Activated CD4-positive, alpha-beta T cell treated with anti-CD3 and anti-CD28 coated beads, Interleukin-2, amount 50 U/mL, for 16 hours (primary cell): Measurements from ENCODE around the gene NANOG.
"Not testable (repeated sequence)": the region's sequence is repeated elsewhere in the genome, so short reads cannot be mapped to it uniquely, and the experiment has no call there.

Experiments used
- DNase-seq: peaks from one replicate; pipeline ENCODE4 v3.0.0-alpha.2; 2020

NANOG gene

DNA sequence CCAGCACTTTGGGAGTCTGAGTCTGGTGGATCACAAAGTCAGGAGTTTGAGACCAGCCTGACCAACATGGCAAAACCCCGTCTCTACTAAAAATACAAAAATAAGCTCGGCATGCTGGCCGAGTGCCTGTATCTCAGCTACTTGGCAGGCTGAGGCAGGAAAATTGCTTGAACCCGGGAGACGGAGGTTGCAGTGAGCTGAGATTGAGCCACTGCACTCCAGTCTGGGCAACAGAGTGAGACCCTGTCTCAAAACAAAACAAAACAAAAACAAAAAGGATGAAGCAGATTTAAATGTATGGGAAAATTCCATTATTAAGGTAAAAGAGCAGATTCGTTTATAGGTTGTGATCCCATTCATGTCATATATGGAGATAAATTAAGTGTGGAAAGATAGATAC, 17.1 kb downstream of the NANOG start:
- DNase-seq: not testable (repeated sequence)

DNA sequence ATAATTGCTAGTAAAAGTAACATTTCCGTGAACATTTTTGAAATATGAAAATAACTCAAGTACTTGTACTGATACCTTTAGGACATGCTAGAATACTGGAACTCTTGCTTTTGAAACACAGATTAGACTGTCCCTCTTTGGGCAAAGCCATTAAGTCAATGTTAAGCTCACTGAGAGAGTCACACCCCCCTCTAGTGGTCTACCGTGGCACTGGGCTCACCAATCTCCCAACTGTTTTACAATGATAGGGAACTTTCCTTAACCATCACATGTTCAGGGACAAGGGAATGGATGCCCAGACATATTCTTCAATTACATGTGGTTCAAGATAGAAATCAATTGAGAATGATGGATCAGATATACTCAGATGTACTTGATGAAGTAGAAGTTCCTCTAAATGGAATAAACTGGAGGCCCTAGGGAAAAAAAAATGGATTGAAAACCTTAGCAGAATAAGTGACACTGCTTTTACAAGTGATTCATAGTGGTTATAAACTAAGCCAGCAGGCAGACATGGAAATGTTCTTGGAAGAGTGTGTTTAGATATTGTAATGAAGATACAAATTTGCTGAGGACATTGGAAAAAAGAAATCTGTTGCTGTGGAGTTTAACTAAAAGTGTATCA, 17.8 kb downstream of the NANOG start:
- DNase-seq: peak; percentile 54

DNA sequence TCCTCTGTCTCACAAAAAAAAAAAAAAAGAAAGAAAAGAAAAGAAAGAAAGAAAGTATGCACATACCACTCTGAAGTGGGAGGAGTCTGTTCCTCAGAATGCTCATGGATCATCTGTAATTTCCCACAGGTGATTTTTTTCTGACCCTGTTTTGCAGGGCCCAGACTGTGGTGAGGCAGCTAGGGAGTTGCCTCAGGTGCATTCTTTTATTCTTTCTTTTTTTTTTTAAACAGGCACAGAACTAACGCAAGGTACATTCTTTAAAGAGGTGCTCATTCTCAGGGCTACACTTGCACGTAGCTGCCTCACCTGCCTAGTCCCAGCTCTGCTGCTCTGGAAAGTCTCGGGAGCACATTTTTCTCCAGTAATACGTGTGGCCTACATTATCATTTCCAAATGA, 36.6 kb downstream of the NANOG start:
- not testable (repeated sequence) for DNase-seq

DNA sequence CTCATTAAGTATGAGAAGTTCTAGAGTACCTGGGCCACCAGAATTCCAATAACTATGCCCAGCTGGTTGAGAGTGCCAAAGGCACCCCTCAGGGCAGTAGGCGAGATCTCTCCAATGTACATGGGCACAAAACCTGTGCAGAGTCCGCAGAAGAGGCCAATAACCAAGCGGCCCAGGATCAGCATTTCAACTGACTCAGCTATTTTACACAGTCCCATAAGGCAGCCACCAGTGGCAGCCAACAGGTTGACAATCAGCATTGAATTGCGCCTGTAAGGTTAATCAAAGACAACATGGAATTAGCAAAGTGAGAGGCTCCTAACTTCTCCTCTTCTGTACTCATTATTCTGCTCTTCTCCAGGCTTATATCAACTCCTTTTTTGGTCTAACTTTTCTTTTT, 40.5 kb downstream of the NANOG start:
- not testable (repeated sequence) for DNase-seq

DNA sequence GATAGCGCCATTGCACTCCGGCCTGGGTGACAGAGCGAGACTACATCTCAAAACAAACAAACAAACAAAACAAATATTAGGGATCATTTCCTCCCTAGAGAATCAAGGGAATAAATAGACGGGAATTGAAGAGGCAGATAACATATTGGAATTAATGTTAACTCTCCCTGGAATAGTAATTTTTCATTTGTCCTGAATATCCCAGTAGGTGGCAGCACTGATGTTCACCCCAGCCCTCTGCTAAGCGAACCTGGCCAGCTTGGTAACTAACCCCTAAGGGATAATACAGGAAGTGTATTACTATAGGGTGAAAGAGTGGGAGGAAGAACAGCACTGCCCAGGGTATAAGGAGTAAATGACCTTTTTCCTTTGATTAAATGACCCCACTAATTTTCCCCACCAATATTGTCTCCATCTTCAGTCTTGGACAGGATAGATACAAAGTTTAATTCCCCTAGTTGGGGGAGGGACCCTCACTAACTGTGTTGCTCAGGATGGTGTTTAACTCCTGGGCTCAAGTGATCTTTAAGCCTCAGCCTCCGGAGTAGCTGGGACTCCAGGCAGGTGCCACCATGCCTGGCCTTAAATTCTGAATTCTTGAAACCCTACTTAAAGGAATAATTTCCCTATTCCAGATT, 43.0 kb downstream of the NANOG start:
- peak; percentile 41 for DNase-seq

DNA sequence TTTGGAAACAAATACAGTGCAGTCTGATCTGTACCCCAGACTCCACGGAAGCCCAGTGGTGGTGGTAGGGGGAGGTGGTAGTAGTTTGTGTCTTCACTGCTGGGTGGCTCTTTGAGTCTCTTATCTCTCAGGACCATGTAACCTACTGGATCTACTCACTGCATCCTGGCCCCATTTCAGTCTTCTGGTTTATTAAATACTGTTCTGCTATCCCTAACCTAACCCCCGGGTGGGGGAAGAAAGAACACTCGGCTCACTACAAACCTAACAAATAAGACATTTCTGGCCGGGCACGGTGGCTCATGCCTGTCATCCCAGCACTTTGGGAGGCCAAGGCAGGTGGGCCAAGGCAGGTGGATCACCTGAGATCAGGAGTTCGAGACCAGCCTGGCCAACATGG, 44.0 kb downstream of the NANOG start:
- not testable (repeated sequence) for DNase-seq

DNA sequence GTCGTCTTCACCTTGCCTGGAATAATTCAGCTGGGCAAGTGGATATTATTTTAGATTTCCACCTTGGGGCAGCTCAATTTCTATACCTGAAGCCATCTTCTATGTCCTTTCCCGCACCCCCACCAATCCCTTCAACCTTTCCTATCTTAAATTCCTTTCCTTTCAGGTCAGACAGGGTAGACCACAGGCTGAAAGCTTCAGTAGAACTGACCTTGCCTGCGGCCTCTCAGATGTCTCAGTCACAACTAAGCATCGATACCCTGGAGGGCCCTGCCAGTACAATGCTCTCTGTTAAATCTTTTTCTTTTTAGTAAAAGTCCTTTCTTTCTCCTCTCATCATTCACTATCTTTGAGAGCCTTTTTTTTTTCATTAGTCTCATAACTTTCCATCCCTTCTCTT, 44.6 kb downstream of the NANOG start:
- DNase-seq: no peak

DNA sequence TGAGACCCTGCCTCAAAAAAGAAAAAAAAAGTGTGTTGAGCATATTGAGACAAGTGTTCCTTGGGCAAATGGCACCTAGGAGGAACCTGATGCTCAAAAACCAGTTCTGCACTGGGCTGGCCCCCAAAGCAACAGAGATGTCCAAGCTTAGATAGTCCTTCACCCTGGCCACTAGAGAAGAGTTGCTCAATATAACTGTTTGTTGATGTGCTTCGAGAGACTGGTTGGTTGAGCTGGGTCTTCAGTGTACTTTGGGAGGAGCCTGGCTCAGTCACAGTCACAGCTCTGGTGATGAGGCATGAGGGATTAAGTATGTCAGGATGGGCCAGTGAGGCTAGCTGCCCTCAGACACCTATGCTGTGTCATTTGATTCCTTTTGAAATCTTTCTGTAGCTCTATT, 45.5 kb downstream of the NANOG start:
- DNase-seq: no peak

DNA sequence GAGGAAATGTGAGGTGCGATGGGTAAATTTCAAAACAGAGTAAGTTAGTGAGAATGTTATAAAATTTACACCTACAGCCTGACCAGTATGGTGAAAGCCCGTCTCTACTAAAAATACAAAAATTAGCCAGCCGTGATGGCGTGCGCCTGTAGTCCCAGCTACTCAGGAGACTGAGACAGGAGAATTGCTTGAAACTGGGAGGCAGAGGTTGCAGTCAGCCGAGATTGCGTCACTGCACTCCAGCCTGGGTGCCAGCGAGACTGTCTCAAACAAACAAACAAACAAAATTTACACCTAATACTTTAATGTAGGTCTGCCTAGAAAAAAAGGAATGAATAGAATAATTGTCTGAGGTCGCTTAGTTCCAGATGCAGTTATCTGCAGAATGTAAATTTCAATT, 45.9 kb downstream of the NANOG start:
- no peak for DNase-seq

DNA sequence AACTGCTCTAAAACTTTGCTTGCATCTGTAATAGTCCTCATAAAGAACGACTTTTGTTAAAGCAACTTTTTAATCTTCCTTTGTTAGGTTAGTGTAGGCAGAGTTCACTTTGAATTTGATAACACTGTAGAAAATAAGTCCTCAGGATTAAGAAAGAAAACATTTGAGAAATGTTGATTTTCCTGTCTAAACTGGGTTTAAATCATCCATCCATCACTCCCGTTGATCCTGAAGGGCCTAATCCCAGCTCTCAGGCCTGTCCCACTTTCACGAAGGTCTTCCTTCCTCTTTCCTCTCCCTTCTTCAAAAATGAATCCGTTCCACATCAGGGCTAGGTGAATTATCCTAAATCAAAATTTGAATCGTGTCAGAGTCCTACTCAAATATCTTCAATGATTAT, 46.6 kb downstream of the NANOG start:
- DNase-seq: no peak

DNA sequence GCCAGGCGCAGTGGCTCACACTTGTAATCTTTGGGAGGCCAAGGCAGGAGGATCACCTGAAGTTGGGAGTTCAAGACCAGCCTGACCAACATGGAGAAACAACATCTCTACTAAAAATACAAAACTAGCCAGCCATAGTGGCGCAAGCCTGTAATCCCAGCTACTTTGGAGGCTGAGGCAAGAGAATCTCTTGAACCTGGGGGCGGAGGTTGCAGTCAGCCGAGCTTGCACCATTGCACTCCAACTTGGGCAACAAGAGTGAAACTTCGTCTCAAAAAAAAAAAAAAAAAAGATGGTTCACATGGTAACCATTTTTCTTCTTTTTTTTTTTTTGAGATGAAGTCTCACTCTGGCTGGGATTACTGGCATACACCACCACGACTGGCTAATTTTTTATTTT, 48.2 kb downstream of the NANOG start:
- no peak for DNase-seq

DNA sequence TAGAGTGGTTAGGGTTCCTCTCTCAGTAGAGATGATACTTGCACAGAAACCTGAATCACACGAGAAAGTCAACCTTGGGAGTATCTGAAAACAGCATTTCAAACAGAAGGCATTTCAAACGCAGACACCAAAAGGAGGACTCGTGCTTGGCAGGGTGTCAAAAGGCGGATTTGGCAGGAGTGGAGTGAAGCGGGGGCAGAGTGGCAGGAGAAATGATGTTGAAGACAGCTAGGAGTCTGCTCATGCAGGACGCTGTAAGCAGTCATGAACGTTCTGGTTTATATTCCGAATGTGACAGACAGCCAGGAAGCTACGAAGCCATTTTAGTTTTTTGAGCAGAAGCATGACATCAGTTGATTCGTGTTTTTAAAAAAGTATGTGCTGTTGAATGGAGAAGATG, 50.0 kb downstream of the NANOG start:
- not testable (repeated sequence) for DNase-seq

DNA sequence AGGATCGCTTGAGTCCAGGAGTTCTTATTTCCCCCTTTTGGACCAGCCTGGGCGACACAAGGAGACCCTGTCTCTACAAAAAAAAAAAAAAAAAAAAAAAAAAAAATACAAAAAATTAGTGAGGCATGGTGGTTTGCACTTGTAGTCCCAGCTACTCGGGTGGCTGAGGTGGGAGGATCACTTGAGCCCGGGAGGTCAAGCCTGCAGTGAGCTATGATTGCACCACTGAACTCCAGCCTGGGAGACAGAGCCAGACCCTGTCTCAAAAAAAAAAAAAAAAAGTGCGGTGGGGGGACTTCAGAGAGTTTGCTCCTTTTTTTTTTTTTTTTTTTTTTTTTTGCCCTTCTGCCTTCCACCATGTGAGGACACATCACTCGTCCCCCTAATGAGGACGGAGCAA, 50.6 kb downstream of the NANOG start:
- DNase-seq: not testable (repeated sequence)

DNA sequence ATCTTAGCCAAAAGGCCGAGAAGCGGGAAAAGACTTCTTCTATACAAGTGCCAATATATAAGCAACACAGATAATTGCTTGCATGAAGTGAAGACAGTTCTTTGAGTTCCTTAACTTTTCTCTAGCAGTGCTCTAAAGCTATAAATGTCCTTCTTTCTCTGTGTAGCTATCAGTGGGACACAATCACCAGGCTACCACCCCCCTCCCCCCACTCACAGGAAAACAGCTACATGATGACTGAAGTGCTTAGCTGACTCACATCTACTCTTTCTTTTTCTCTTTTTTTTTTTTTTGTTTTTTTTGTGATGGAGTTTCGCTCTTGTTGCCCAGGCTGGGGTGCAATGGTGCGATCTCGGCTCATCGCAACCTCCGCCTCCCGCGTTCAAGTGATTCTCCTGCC, 53.2 kb downstream of the NANOG start:
- DNase-seq: not testable (repeated sequence)

DNA sequence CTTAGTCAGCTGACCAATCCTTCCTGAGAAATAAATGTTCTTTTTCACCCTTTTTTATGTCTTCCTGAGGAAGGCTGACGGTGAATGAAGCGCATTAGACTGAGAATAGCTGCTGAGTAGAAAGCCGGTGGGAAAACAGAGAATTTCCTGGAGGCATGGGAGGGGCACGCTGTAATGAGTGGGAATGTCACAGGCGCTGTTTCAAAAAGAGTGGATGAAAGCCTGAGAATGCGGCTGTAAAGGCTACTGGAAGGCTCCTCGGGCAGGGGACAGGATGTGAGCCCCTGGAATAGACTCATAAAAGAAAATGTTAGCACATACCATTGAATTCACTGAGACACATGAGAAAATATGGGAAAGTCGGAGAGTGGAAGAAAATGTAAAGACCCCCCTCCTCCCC, 53.9 kb downstream of the NANOG start:
- not testable (repeated sequence) for DNase-seq

DNA sequence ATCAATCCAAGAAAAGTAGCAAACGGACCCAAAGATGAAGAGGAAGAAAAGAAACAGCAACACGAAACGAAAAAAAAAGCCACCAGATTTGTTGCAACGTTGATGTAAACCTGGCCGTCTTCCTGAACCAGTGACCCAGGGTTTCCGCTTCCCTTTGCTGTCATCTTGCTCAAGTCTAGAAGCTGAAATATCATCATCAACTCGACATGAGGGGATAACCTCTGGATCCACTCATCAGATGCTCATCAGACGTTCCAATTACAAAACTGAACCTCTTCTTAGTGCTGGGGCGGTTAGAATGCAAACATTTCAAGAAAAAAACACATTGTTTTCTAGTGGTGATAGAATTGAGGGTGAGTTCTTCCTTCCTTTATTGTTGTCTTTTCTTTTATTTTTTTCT, 54.4 kb downstream of the NANOG start:
- DNase-seq: peak; percentile 22

DNA sequence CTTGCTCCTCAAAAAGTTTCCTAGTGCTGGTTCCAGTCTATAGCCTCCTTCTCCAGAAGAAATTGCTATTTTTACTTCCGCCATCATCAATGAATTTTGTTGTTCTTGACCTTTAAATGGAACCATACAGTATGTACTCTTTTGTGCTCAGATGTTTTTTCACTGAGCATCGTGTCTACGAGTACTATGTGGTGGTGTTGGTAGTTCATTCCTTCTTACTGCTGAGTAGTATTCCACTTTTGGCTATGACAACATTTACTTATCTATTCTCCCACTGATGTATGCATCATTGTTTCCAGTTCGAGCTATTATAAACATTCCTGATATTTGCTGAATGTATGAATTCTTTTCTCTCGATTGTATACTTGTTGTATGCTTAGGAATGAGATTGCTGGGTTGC, 54.9 kb downstream of the NANOG start:
- no peak for DNase-seq

DNA sequence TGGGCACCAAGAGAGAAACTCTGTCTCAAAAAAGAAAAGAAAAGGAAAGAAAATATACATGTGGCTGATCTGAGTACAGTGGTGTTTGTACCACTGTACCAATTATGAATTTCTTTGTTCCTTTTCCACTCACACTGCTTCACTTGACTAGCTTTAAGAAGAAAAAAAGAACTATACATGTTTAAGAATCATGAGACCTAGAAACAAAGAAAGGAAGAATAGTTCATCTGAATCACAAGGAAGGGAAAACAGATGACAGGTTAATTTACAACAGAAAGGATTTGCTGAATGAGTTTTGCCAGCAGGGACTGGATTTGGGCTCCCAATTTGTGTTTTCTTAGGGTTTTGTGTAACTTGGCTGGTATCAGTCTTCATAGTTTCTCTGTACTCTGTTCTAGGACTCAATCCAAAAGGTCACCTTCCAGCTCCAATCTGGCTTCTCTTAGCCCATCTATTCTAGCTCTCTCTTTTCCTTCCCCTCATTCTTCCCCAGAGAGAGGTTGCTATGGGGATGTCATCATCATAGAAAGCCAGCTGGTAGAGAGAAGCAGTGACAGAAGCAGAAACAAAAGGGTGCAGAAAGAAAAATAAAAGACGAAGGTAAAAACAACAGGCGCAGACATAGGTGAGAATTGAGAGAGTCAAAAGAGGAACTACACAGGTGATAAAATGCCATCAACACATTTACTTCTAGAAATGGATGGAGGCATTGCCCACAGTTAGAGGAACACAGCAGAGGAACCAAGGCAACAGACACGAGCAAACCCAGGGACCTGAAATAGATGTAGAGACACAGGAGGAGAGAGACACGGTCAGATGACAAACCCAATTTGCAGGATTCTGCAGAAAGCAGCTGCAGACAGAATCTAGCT, 58.3 kb downstream of the NANOG start:
- not testable (repeated sequence) for DNase-seq

DNA sequence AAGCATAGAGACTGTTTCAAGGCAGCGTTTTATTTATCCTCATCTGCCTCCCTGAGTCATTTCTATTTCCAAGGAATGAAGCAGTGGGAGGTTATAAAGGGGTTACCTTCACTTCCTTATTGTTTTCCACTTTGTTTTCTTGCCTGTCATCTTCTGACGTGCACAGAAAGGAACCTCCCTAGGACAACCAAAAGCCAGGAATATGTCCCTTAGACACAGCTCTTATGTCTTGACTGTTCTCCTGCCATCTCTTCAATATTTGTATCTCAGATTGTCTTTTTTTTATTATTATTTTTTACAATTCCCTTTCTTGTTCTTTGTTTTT, 58.9 kb downstream of the NANOG start:
- DNase-seq: not testable (repeated sequence)
